ENCODE results near the gene FOXJ3.

Gene FOXJ3

DNA sequence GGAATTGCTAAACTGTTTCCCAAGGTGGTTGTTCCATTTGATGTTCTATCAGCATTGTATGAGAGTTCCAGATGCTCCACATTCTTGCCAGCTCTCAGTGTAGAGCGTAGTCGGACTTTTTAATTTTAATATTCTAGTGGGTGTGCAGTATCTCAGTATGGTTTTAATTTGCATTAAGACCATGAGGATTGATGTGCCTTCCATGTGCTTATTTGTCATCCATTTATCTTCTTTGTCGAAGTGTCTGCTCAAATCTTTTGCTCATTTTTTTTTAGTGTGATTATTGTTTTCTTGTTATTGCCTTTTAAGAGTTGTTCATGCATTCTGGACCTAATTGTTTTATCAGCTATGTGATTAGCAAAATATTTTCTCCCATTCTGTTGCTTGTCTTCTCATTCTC, 195.6 kb downstream of the FOXJ3 start:
- no peak for DNase-seq

DNA sequence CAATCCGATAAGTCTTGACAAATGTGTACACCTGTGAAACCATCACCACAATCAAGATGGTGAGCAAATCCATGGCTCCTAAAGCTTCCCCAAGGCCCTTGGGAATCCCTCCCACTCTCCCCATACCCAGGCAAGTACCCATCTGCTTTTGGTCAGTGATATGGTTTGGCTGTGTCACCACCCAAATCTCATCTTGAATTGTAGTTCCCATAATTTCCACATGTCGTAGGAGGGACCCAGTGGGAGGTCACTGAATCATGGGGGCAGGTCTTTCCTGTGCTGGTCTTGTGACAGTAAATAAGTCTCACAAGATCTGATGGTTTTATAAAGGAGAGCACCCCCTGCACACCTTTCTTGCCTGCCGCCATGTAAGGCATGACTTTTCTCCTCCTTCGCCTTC, 196.4 kb downstream of the FOXJ3 start:
- no peak for DNase-seq

DNA sequence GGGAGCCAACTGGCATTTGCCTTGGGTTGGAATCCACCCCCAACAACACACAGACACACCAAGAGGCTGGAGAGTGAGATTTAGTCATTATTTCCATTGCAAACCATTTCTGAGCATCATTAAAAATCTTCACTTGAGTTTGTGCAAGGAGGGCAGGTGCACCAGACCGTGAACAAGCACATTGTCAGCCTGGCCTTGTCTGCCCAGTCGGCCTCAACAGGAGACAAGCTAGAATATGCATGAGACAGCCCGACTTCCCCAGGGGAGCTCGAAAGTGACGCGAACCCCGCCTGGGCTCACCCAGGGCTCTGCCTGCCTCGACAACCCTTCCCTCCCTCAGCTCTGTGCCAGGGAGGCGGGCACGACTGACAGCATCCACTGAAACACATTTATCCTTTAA, 197.3 kb downstream of the FOXJ3 start:
- peak; percentile 84 for DNase-seq

DNA sequence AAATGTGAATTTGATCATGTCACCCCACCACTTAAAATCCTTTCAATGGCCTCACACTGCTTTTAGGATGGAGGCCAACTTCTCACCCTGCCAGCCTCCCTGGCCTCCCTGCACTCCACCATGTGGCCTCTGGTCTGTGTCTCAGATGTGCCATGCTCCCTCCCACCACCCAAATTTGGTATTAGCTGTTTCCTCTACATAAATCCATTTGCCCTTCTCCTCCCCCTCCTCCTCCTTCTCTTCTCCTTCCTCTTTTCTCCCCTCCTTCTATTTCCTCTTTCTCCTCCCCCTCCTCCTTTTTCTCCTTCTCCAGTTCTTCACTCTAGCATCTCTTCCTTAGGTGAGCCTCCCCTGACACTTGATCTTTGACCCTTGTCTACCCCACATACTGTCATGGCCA, 198.6 kb downstream of the FOXJ3 start:
- no peak for DNase-seq

DNA sequence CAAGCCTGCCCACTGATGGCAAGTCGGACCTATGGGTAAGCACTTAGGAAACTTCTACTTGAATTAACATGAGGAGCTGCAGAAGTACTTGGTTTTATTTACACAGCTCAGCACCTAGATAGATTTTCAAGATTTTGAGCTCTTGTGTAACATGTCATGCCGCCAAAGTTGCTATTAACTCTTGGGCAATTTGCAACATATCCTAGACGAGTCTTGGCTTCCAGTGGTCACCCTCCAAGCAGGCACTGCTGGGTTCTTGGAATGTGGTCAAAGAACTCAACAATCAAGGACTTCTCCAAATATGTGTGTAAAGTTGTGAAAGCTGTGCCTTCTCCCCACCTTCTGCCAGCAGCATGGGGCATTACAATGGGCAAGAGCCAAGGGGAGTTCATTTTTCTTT, 199.6 kb downstream of the FOXJ3 start:
- DNase-seq, result no peak

DNA sequence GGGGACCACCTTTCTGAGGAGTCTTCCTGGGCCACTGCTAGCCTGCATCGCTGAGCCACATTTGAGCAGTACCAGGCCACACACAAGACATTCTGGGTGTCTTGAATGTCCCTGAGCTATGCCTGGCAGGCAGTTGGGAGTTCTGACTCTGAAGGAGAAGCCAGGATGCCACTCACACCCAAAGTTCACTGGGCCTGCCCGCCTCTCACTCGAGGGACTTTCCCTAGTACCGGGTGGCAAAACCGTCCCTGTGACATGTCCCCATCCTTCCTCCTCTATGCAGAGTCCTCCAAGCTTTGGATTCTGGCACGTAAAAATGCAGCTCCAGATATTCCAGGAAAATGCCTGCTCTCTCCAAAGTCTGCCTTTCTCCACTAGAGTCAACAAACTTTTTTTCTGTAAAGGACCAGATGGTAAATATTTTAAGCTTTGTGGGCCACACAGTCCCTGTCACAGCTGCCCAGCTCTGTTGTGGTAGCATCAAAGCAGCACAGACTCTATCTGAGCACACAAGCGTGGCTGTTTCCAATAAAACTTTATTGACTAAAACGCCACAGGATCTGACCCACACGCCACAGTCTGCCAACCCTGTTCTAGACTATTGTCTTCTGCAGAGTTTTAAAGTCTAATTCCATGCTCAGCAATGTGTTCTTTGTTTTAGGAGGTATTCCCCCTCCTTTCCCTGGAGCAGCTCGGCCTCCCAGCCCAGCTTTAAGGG, 201.1 kb downstream of the FOXJ3 start:
- no peak for DNase-seq

DNA sequence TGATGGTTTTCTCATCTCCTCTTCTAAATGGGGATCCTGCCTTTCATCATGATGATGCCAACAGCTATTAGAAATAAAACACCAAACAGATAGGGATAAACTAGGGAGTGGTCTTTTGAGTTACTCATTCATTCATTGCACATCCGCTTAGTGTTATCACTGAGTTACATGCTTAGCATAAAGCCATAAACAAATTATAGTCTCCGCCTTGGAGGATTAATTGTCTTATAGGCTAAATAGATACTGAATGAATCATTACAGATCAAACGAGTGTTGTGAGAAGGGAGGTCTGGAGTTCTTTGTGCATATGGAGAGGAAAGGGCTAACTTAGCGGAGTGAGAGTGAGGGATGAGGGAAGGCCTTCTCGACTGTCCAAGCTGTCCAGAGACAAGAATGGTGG, 201.6 kb downstream of the FOXJ3 start:
- DNase-seq, result no peak

DNA sequence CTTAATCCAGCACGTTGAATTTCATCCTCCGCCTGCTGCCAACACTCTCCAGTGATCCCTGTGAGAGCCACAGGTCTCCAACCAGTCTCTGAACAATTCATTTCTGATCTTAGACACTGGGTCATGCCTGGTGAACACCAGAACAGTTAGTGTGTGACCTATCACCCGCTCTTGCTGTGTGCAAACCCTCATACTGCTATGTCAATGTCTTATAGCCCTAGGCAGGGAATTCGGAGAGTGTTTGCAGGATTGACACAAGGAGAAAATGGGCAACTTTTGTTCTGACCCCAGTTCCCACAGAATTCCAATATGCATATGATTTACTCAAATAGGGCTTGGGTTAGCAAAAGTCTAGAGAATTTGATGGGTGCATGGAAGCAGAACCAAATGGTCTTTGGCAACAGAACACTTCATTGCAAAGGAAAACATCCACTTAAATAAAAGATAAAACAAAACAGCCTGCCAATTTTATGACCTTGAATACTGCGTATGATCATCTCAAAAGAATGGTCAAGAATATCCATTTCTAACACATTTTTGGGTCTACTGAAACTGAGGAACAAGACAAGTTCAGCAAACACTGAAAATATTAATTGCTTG, 204.9 kb downstream of the FOXJ3 start:
- no peak for DNase-seq

DNA sequence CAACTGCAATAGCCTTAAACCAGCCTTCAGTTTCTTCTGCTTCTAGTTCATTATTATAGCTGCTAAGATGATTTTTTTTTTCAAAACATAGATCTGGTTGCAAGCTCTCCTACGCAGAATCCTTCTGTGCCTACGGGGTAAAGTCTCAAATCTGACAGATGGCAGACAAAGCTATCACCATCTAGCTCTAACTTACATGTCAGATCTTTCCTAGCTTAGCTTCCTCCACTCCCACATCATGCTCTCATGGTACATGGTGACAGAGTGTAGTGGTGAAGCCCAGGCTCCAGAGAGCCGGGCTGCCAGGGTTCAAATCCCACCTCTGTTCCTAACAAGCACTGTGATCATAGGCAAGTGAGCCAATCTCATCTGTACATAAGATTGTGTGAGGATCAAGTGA, 206.1 kb downstream of the FOXJ3 start:
- DNase-seq, result no peak

DNA sequence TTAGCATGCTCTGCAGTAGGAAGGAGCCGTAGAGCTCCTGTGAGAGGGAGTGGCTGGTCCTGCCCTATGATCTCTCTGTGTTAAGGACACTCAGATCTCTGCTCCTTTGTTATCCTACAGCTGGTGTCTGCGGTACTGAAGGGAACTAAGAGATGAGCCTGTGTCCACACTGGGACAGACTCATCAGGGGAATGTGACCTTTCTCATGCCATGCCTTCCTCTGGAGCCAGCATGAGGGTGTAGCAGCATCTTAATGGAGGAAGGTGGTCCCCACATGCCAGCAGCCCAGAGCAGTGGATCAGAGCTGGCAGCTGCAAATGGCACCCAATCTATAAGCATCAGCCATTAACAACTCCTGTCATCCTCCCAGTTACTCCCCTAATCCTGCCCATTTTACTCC, 206.5 kb downstream of the FOXJ3 start:
- no peak for DNase-seq

DNA sequence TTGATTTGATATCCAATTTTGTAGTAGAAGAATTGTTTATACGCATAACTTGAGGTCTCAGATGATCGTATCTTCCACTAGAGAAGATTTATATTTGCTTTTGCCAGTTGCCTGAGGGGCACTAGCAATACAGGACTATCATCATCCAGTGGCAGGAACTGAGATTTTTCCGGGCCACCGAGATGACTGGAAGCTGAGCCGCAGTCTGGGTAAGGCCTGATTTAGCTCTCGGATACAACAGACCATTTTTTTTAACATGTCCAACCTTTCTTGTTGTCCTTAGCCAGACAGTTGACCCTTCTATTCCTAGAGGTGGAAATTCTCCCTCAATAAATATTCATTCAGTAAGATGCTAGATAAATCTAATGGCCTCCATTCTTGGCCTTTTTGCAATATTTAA, 207.3 kb downstream of the FOXJ3 start:
- DNase-seq, result no peak
